ENCODE measurements around the gene CFAP251. TPM values are rescaled to one million over a fixed set of nuclear protein-coding genes. Genes with fewer than 3 reads are reported as not detected.

Gene CFAP251
- polyA plus RNA-seq, 3 donors: 0.08 to 0.17 TPM; not detected in 1

DNA sequence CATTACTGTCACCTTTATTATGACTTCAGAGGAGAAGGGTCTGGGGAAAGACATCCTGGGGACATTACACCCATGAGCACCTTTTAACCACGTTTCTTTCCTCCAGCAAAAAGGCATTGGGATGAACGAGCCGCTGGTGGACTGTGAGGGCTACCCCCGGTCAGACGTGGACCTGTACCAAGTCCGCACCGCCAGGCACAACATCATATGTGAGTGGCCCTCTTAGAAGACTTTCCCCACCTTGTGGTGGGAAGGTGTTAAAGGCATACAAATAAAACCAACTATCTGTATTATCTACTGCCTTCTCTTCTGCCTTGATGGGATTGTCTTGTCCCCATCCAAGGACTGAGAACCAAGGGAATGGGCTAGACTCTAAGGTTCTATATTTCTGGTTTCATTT lies 23.8 kb upstream of the CFAP251 start:
- H3K4me3 Mint-ChIP-seq: no peak overlapping the region
- peaks cover 49 to 78% of the 10 kb centered on the region in 2 donors for H3K36me3 ChIP-seq (replicated peaks in 1 of 2; ENCODE audit: control insufficient read depth in 1 of 2, insufficient read depth in 2 of 2, low read length in 2 of 2)
- no peak for DNase-seq

GRCh38 chr12:121898287-121898686 lies 20.1 kb upstream of the CFAP251 start:
- H3K36me3 Mint-ChIP-seq: peaks cover 74 to 87% of the 10 kb centered on the region in 2 donors
- H3K36me3 ChIP-seq (replicated peaks in 1 of 2; ENCODE audit: control insufficient read depth in 1 of 2, insufficient read depth in 2 of 2, low read length in 2 of 2): peaks cover 66 to 97% of the 10 kb centered on the region in 2 donors
- intact Hi-C loops (cut with micrococcal nuclease): no loop called here
- H3K79me2 ChIP-seq (ENCODE audit: insufficient read depth, low read length): peaks cover 28% of the 10 kb centered on the region
- peaks cover 20% of the 10 kb centered on the region for H4K20me1 ChIP-seq (ENCODE audit: insufficient read depth, low read length)
- peaks cover 0 to 4% (median 0%) of the 10 kb centered on the region in 7 donors for H3K9me3 Mint-ChIP-seq
- TF ChIP-seq, protein P1, sequence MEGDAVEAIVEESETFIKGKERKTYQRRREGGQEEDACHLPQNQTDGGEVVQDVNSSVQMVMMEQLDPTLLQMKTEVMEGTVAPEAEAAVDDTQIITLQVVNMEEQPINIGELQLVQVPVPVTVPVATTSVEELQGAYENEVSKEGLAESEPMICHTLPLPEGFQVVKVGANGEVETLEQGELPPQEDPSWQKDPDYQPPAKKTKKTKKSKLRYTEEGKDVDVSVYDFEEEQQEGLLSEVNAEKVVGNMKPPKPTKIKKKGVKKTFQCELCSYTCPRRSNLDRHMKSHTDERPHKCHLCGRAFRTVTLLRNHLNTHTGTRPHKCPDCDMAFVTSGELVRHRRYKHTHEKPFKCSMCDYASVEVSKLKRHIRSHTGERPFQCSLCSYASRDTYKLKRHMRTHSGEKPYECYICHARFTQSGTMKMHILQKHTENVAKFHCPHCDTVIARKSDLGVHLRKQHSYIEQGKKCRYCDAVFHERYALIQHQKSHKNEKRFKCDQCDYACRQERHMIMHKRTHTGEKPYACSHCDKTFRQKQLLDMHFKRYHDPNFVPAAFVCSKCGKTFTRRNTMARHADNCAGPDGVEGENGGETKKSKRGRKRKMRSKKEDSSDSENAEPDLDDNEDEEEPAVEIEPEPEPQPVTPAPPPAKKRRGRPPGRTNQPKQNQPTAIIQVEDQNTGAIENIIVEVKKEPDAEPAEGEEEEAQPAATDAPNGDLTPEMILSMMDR (IDR thresholded peaks at IDR 0.05): no peak
- H3K27me3 Mint-ChIP-seq (ENCODE audit: low read depth in 3 of 3): peaks cover 0 to 2% (median 0%) of the 10 kb centered on the region in 3 donors
- H3K27me3 ChIP-seq (ENCODE audit: control insufficient read depth in 2 of 2, insufficient read depth in 2 of 2, low read length in 2 of 2): no peaks in the 10 kb centered on the region
- no peaks in the 10 kb centered on the region for H3K9me3 ChIP-seq (replicated peaks in 1 of 2; ENCODE audit: control insufficient read depth in 1 of 2, insufficient read depth in 1 of 2, low read length in 2 of 2)
- H2AFZ ChIP-seq (ENCODE audit: insufficient read depth, low read depth, low read length, poor library complexity, severe bottlenecking): no peak overlapping the region
- H3K4me1 ChIP-seq (ENCODE audit: control insufficient read depth in 1 of 2, insufficient read depth in 2 of 2, low read length in 2 of 2): no peaks in the 10 kb centered on the region
- H3K9ac ChIP-seq (ENCODE audit: insufficient read depth, low read length, poor library complexity, severe bottlenecking): no peak overlapping the region
- H3K4me1 Mint-ChIP-seq: peaks cover 4% of the 10 kb centered on the region
- H3K4me3 ChIP-seq (replicated peaks in 1 of 3; ENCODE audit: low read depth in 2 of 3, low read length in 3 of 3): no peak overlapping the region
- no peak overlapping the region for H3K4me3 Mint-ChIP-seq
- no peak overlapping the region for H3K27ac ChIP-seq (ENCODE audit: low read depth in 1 of 2, low read length in 2 of 2)
- no peak overlapping the region for H3K4me2 ChIP-seq (replicated peaks; ENCODE audit: extremely low read depth, low read length, poor library complexity, severe bottlenecking)
- 100% methylated on average over 1 of the region's 5 CpGs for WGBS (ENCODE audit: insufficient coverage)
- no peak overlapping the region for H3K27ac Mint-ChIP-seq
- no peak for DNase-seq

More for the DNA sequence above, 23.8 kb upstream of the CFAP251 start:
- intact Hi-C loops (cut with micrococcal nuclease): no loop called here
- peaks cover 0 to 4% (median 0%) of the 10 kb centered on the region in 7 donors for H3K9me3 Mint-ChIP-seq
- TF ChIP-seq, protein P1 (IDR thresholded peaks at IDR 0.05): no peak
- Histone ChIP-seq H2AFZ (ENCODE audit: insufficient read depth, low read depth, low read length, poor library complexity, severe bottlenecking) (no peak overlapping the region), H3K27ac (ENCODE audit: low read depth in 1 of 2, low read length in 2 of 2) (no peak overlapping the region), H3K9ac (ENCODE audit: insufficient read depth, low read length, poor library complexity, severe bottlenecking) (no peak overlapping the region), H3K27me3 (ENCODE audit: control insufficient read depth in 2 of 2, insufficient read depth in 2 of 2, low read length in 2 of 2) (no peaks in the 10 kb centered on the region), H3K4me2 (replicated peaks; ENCODE audit: extremely low read depth, low read length, poor library complexity, severe bottlenecking) (no peak overlapping the region), H3K9me3 (replicated peaks in 1 of 2; ENCODE audit: control insufficient read depth in 1 of 2, insufficient read depth in 1 of 2, low read length in 2 of 2) (no peaks in the 10 kb centered on the region), H4K20me1 (ENCODE audit: insufficient read depth, low read length) (peaks cover 44% of the 10 kb centered on the region), H3K4me3 (replicated peaks in 1 of 3; ENCODE audit: low read depth in 2 of 3, low read length in 3 of 3) (no peak overlapping the region), H3K79me2 (ENCODE audit: insufficient read depth, low read length) (peaks cover 64% of the 10 kb centered on the region), H3K4me1 (ENCODE audit: control insufficient read depth in 1 of 2, insufficient read depth in 2 of 2, low read length in 2 of 2) (peaks cover 7 to 10% of the 10 kb centered on the region in 2 donors)
- H3K4me1 Mint-ChIP-seq: peaks cover 14% of the 10 kb centered on the region
- peaks cover 49 to 65% of the 10 kb centered on the region in 2 donors for H3K36me3 Mint-ChIP-seq
- 89% methylated on average over 3 of the region's 7 CpGs for WGBS (ENCODE audit: insufficient coverage)
- peak overlapping the region in 4 of 7 donors; percentile 6 to 60 (median 26) for H3K27ac Mint-ChIP-seq
- peaks cover 0 to 2% (median 0%) of the 10 kb centered on the region in 3 donors for H3K27me3 Mint-ChIP-seq (ENCODE audit: low read depth in 3 of 3)

Measured in CD14-positive monocyte (primary cell).